WI38 (cell line): ENCODE results near the gene SMAD7.
A peak's percentile ranks its signal among the peaks of the same experiment; 100 is the strongest.

ENCODE experiments used
- H3K4me3 ChIP-seq: 2 replicates; pipeline ENCODE4 v1.5.1; 2011; ENCODE audit warnings: low read depth, mild to moderate bottlenecking, control low read depth, low read length
- CTCF ChIP-seq: IDR thresholded peaks from 2 replicates; pipeline ENCODE4 v1.5.1; 2012; ENCODE audit warnings: low read depth, mild to moderate bottlenecking, control low read depth, low read length

SMAD7 gene

GRCh38 chr18:48975120-48975816 lies 24.5 kb upstream of the SMAD7 start:
- no peak for TF ChIP-seq CTCF
- H3K4me3 ChIP-seq, result peak overlapping the region; percentile 63

- TF ChIP-seq CTCF, result no peak
- no peak overlapping the region; the same call in 1 of the 2 replicates for H3K4me3 ChIP-seq
These were observed 23.7 kb upstream of the SMAD7 start for GRCh38 chr18:48974304-48975119.

- TF ChIP-seq CTCF, result no peak
These were observed 23.0 kb upstream of the SMAD7 start for GRCh38 chr18:48973731-48974130.

GRCh38 chr18:48968412-48969215 lies 17.8 kb upstream of the SMAD7 start:
- TF ChIP-seq CTCF, result no peak
- no peak overlapping the region for H3K4me3 ChIP-seq

More at GRCh38 chr18:48973731-48974130, 23.0 kb upstream of the SMAD7 start:
- no peak overlapping the region for H3K4me3 ChIP-seq

GRCh38 chr18:48967545-48967944 lies 16.8 kb upstream of the SMAD7 start:
- TF ChIP-seq CTCF, result no peak
- no peak overlapping the region for H3K4me3 ChIP-seq

GRCh38 chr18:48966523-48966922 lies 15.8 kb upstream of the SMAD7 start:
- no peak overlapping the region for H3K4me3 ChIP-seq
- TF ChIP-seq CTCF, result no peak
